Thymus (tissue), 11 donors: ENCODE results near the gene NOX5. TPM values are rescaled to one million over a fixed set of nuclear protein-coding genes. Genes with fewer than 3 reads are reported as not detected.

Experiments
- DNase-seq, 9 donors: peaks; one replicate each; pipeline ENCODE4 v3.0.0-alpha.2; 2013; ENCODE audit warnings: low spot score in 9 of 9, low read depth in 6 of 9, missing footprints in 1 of 9
- H3K27ac ChIP-seq, 2 donors: one replicate each; pipeline ENCODE4 v1.5.1; 2013; ENCODE audit warnings: control low read depth in 1 of 2, low read depth in 1 of 2, low read length in 1 of 2, mild to moderate bottlenecking in 1 of 2, moderate library complexity in 1 of 2
- H3K27me3 ChIP-seq, 2 donors: one replicate each; pipeline ENCODE4 v1.5.1; 2013; ENCODE audit warnings: low read length in 1 of 2; ENCODE audit not compliant: control insufficient read depth in 2 of 2, insufficient read depth in 1 of 2
- H3K36me3 ChIP-seq, 2 donors: one replicate each; pipeline ENCODE4 v1.5.1; 2013; ENCODE audit warnings: low read length in 1 of 2, mild to moderate bottlenecking in 1 of 2, moderate library complexity in 1 of 2; ENCODE audit not compliant: control insufficient read depth in 2 of 2, insufficient read depth in 2 of 2
- H3K4me1 ChIP-seq, 2 donors: one replicate each; pipeline ENCODE4 v1.5.1; 2013; ENCODE audit warnings: low read length in 2 of 2; ENCODE audit not compliant: control insufficient read depth in 2 of 2, insufficient read depth in 2 of 2
- H3K4me3 ChIP-seq, 2 donors: one replicate each; pipeline ENCODE4 v1.5.1; 2013; ENCODE audit warnings: low read length in 2 of 2, control low read depth in 1 of 2, mild to moderate bottlenecking in 1 of 2
- H3K9me3 ChIP-seq, 2 donors: one replicate each; pipeline ENCODE4 v1.5.1; 2013; ENCODE audit warnings: low read length in 1 of 2, mild to moderate bottlenecking in 1 of 2; ENCODE audit not compliant: control insufficient read depth in 2 of 2, insufficient read depth in 1 of 2
- WGBS: extraction: QIAGEN DNeasy Blood & Tissue Kit; methylation state at CpG from one replicate; pipeline ENCODE4 v1.1.7; 2013; 5-methylcytosine and 5-hydroxymethylcytosine counted together
- polyA plus RNA-seq: library from polyadenylated mRNA; stranded (reverse); fragments of 200-250 nt; gene quantifications from one replicate; pipeline ENCODE4 v1.2.3, GENCODE V29; 2013
- total RNA-seq: library from RNA; stranded (reverse); fragments of 120-200 nt; gene quantifications from one replicate; pipeline ENCODE4 v1.2.4, GENCODE V29; 2013
- donor health status: healthy.

The NOX5 gene
- total and polyA plus RNA-seq, 2 donors = 0.19 to 0.66 TPM

- no peak overlapping the region for H3K27ac ChIP-seq
- DNase-seq = no peak
- H3K27me3 ChIP-seq = no peaks in the 10 kb centered on the region
- H3K4me3 ChIP-seq = no peak overlapping the region
- 90% methylated on average over 5 of the region's 5 CpGs for WGBS
- H3K36me3 ChIP-seq = no peaks in the 10 kb centered on the region
- H3K9me3 ChIP-seq = no peaks in the 10 kb centered on the region
- peaks cover 0 to 2% of the 10 kb centered on the region in 2 donors for H3K4me1 ChIP-seq
These were observed 5.2 kb upstream of the NOX5 start for GRCh38 chr15:69009341-69009740.

GRCh38 chr15:69011641-69012040 lies 2.9 kb upstream of the NOX5 start:
- H3K27me3 ChIP-seq = no peaks in the 10 kb centered on the region
- peaks cover 0 to 2% of the 10 kb centered on the region in 2 donors for H3K4me1 ChIP-seq
- no peaks in the 10 kb centered on the region for H3K9me3 ChIP-seq
- WGBS = 94% methylated on average over 3 of the region's 3 CpGs
- no peak for DNase-seq
- no peak overlapping the region for H3K4me3 ChIP-seq
- H3K36me3 ChIP-seq = no peaks in the 10 kb centered on the region
- H3K27ac ChIP-seq = no peak overlapping the region

GRCh38 chr15:69012761-69013364 lies 1.6 kb upstream of the NOX5 start:
- 94% methylated on average over 5 of the region's 5 CpGs for WGBS
- no peak overlapping the region for H3K27ac ChIP-seq
- H3K4me1 ChIP-seq = peaks cover 0 to 2% of the 10 kb centered on the region in 2 donors

GRCh38 chr15:69013726-69014406 lies 629 bp upstream of the NOX5 start:
- Histone ChIP-seq H3K9me3 (no peaks in the 10 kb centered on the region), H3K4me3 (no peak overlapping the region), H3K36me3 (no peaks in the 10 kb centered on the region), H3K4me1 (peaks cover 0 to 2% of the 10 kb centered on the region in 2 donors), H3K27ac (no peak overlapping the region), H3K27me3 (no peaks in the 10 kb centered on the region)
- DNase-seq = no peak
- WGBS = 97% methylated on average over 4 of the region's 4 CpGs

More at GRCh38 chr15:69012761-69013364, 1.6 kb upstream of the NOX5 start:
- Histone ChIP-seq H3K27me3 (no peaks in the 10 kb centered on the region), H3K9me3 (no peaks in the 10 kb centered on the region), H3K4me3 (no peak overlapping the region), H3K36me3 (no peaks in the 10 kb centered on the region)
- no peak for DNase-seq

GRCh38 chr15:69015591-69015990 lies 1.1 kb downstream of the NOX5 start:
- Histone ChIP-seq H3K27me3 (no peaks in the 10 kb centered on the region), H3K4me1 (no peaks in the 10 kb centered on the region), H3K27ac (no peak overlapping the region), H3K9me3 (no peaks in the 10 kb centered on the region), H3K36me3 (no peaks in the 10 kb centered on the region), H3K4me3 (no peak overlapping the region)
- 87% methylated on average over 7 of the region's 7 CpGs for WGBS
- no peak for DNase-seq

- Histone ChIP-seq H3K36me3 (no peaks in the 10 kb centered on the region), H3K4me1 (no peaks in the 10 kb centered on the region), H3K9me3 (no peaks in the 10 kb centered on the region), H3K4me3 (no peak overlapping the region), H3K27me3 (no peaks in the 10 kb centered on the region), H3K27ac (no peak overlapping the region)
- 87% methylated on average over 5 of the region's 5 CpGs for WGBS
- no peak for DNase-seq
These were observed 1.6 kb downstream of the NOX5 start for GRCh38 chr15:69016021-69016595.

GRCh38 chr15:69017978-69018377 lies 3.5 kb downstream of the NOX5 start:
- H3K9me3 ChIP-seq = no peaks in the 10 kb centered on the region
- no peaks in the 10 kb centered on the region for H3K36me3 ChIP-seq
- no peaks in the 10 kb centered on the region for H3K4me1 ChIP-seq
- 95% methylated on average over 7 of the region's 7 CpGs for WGBS
- no peaks in the 10 kb centered on the region for H3K27me3 ChIP-seq
- H3K4me3 ChIP-seq = no peak overlapping the region
- H3K27ac ChIP-seq = no peak overlapping the region
- DNase-seq = no peak

- Histone ChIP-seq H3K4me1 (no peaks in the 10 kb centered on the region), H3K4me3 (no peak overlapping the region), H3K36me3 (no peaks in the 10 kb centered on the region), H3K27me3 (no peaks in the 10 kb centered on the region), H3K27ac (no peak overlapping the region), H3K9me3 (no peaks in the 10 kb centered on the region)
- 94% methylated on average over 6 of the region's 6 CpGs for WGBS
- no peak for DNase-seq
These were observed 4.5 kb downstream of the NOX5 start for GRCh38 chr15:69018951-69019350.

GRCh38 chr15:69021895-69022294 lies 7.4 kb downstream of the NOX5 start:
- Histone ChIP-seq H3K36me3 (no peaks in the 10 kb centered on the region), H3K27me3 (no peaks in the 10 kb centered on the region), H3K27ac (no peak overlapping the region), H3K4me1 (no peaks in the 10 kb centered on the region), H3K9me3 (no peaks in the 10 kb centered on the region), H3K4me3 (no peak overlapping the region)
- DNase-seq = no peak
- 97% methylated on average over 2 of the region's 2 CpGs for WGBS
